CD4-positive, alpha-beta memory T cell (primary cell): Measurements from ENCODE around the gene CTNS. TPM values are rescaled to one million over a fixed set of nuclear protein-coding genes. Genes with fewer than 3 reads are reported as not detected.

Experiments used
- CTCF ChIA-PET: fragments of 350-600 bp; sonication (Branson Sonifier 250); formaldehyde crosslinking; loops from one replicate; lab custom pipeline; 2021; ENCODE audit warnings: inconsistent platforms; ENCODE audit not compliant: partially characterized antibody; lab: Charles Lee
- POLR2A ChIA-PET: fragments of 350-600 bp; sonication (Branson Sonifier 250); formaldehyde crosslinking; loops from one replicate; lab custom pipeline; 2021; ENCODE audit not compliant: partially characterized antibody; lab: Charles Lee
- DNase-seq, 5 donors: peaks; one replicate each; pipeline versions ENCODE4 v3.0.0 to v3.0.0-alpha.2; 2020 to 2022; ENCODE audit warnings: mixed read lengths in 1 of 5
- H3K27ac ChIP-seq: one replicate; pipeline ENCODE4 v1.7.0; 2013; ENCODE audit warnings: low read depth, low read length
- H3K27me3 ChIP-seq: 2 replicates; pipeline ENCODE4 v1.7.0; 2013; ENCODE audit warnings: mild to moderate bottlenecking, low read length, moderate library complexity; ENCODE audit not compliant: insufficient read depth
- H3K36me3 ChIP-seq: 2 replicates; pipeline ENCODE4 v1.7.0; 2013; ENCODE audit warnings: mild to moderate bottlenecking, low read length, moderate library complexity; ENCODE audit not compliant: insufficient read depth
- H3K4me1 ChIP-seq: 2 replicates; pipeline ENCODE4 v1.7.0; 2013; ENCODE audit warnings: mild to moderate bottlenecking, low read length, moderate library complexity; ENCODE audit not compliant: insufficient read depth
- H3K4me3 ChIP-seq, 2 donors: one replicate each; pipeline ENCODE4 v1.7.0; 2013; ENCODE audit warnings: low read length in 2 of 2, mild to moderate bottlenecking in 1 of 2
- H3K9me3 ChIP-seq, 2 donors: one replicate each; pipeline ENCODE4 v1.7.0; 2013; ENCODE audit warnings: low read length in 2 of 2, control low read depth in 1 of 2; ENCODE audit not compliant: control insufficient read depth in 1 of 2
- H3K27ac Mint-ChIP-seq, 7 donors: one replicate each; pipeline ENCODE4 v1.8.0; 2020 to 2021; ENCODE audit warnings: mixed read lengths in 7 of 7, mild to moderate bottlenecking in 6 of 7, inconsistent platforms in 3 of 7, moderate library complexity in 3 of 7
- H3K27me3 Mint-ChIP-seq, 2 donors: one replicate each; pipeline ENCODE4 v1.8.0; 2020 to 2021; ENCODE audit warnings: mixed read lengths in 2 of 2
- H3K36me3 Mint-ChIP-seq, 2 donors: one replicate each; pipeline ENCODE4 v1.8.0; 2020 to 2021; ENCODE audit warnings: mixed read lengths in 2 of 2, inconsistent platforms in 1 of 2, mild to moderate bottlenecking in 1 of 2
- H3K4me1 Mint-ChIP-seq, 4 donors: one replicate each; pipeline ENCODE4 v1.8.0; 2020 to 2021; ENCODE audit warnings: mixed read lengths in 4 of 4, mild to moderate bottlenecking in 1 of 4
- H3K4me3 Mint-ChIP-seq, 8 donors: one replicate each; pipeline ENCODE4 v1.8.0; 2020 to 2021; ENCODE audit warnings: mixed read lengths in 8 of 8, mild to moderate bottlenecking in 7 of 8, moderate library complexity in 6 of 8, inconsistent platforms in 3 of 8
- H3K9me3 Mint-ChIP-seq, 8 donors: one replicate each; pipeline ENCODE4 v1.8.0; 2020 to 2021; ENCODE audit warnings: mixed read lengths in 8 of 8, mild to moderate bottlenecking in 5 of 8, inconsistent platforms in 3 of 8, moderate library complexity in 1 of 8
- intact Hi-C: fragments of 100-400 bp; cut with micrococcal nuclease; formaldehyde crosslinking; loops from one replicate; pipeline ENCODE4 v1.15.1; 2023
- polyA plus RNA-seq, 2 donors: library from polyadenylated mRNA; unstranded; fragments of 300-500 nt; fragmentation: Illumina TruSeq; gene quantifications; one replicate each; pipeline ENCODE4 v1.2.3, GENCODE V29; 2021
- total RNA-seq, 2 experiments: library from RNA; stranded (reverse); gene quantifications; one replicate each; pipeline ENCODE4 v1.2.3, GENCODE V29; 2021

Gene CTNS
- total and polyA plus RNA-seq, 4 experiments from 2014 or later = 7.7 to 12.0 (median 9.8) TPM

- no peaks in the 10 kb centered on the region for H3K4me1 Mint-ChIP-seq
- no peaks in the 10 kb centered on the region for H3K27me3 Mint-ChIP-seq
- ChIA-PET POLR2A (interaction anchor here (1.5 kb wide), 1 partner anchor 33 kb away, joined by 3 read pairs; the partner anchor contains the start of gene CTNS), CTCF (interaction anchor here (0.9 to 1.2 kb wide), 5 partner anchors 14 to 91 kb away, joined by 3 to 6 read pairs (median 3); no protein-coding TSS in a partner anchor)
- H3K9me3 Mint-ChIP-seq = no peaks in the 10 kb centered on the region
- H3K27ac ChIP-seq = no peak overlapping the region
- H3K4me3 Mint-ChIP-seq = no peak overlapping the region
- H3K27me3 ChIP-seq = no peaks in the 10 kb centered on the region
- H3K9me3 ChIP-seq = no peaks in the 10 kb centered on the region
- no peak overlapping the region for H3K4me3 ChIP-seq
- no peak overlapping the region for H3K27ac Mint-ChIP-seq
- no peak for DNase-seq
- peaks cover 2 to 6% of the 10 kb centered on the region in 2 donors for H3K36me3 Mint-ChIP-seq
- intact Hi-C loops = no loop called here
- H3K4me1 ChIP-seq = no peaks in the 10 kb centered on the region
- no peaks in the 10 kb centered on the region for H3K36me3 ChIP-seq
Measured at GRCh38 chr17:3603119-3603869, 33.3 kb upstream of the CTNS start.

DNA sequence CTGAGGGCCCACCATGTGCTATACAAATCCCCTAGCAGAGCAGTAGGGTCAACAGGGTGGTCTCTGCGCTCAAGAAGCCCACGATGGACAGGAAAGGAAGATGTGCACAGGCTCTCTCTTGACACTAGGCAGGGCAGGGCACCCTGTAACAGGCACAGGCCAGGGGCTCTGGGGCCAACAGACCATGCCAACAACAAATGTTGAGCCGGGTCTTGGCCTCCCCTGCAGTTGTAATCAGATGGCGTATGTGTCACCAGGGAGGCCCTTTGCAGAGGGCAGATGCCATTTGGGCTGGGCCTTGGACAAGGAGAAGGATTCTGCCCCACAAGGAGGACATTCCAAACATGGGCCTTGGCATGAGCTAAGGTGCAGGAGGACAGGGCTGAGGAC lies 32.7 kb upstream of the CTNS start:
- no peak overlapping the region for H3K4me3 ChIP-seq
- ChIA-PET CTCF (interaction anchor here (0.9 to 1.2 kb wide), 2 partner anchors 22 to 45 kb away, joined by 3 to 6 read pairs; no protein-coding TSS in a partner anchor), POLR2A (no interaction called here)
- Mint-ChIP-seq H3K36me3 (peaks cover 5 to 10% of the 10 kb centered on the region in 2 donors), H3K27ac (no peak overlapping the region), H3K9me3 (no peaks in the 10 kb centered on the region), H3K4me1 (no peaks in the 10 kb centered on the region), H3K4me3 (no peak overlapping the region), H3K27me3 (no peaks in the 10 kb centered on the region)
- intact Hi-C loops = no loop called here
- DNase-seq = no peak
- H3K36me3 ChIP-seq = no peaks in the 10 kb centered on the region
- no peak overlapping the region for H3K27ac ChIP-seq
- no peaks in the 10 kb centered on the region for H3K9me3 ChIP-seq
- H3K4me1 ChIP-seq = no peaks in the 10 kb centered on the region
- H3K27me3 ChIP-seq = no peaks in the 10 kb centered on the region

- ChIA-PET CTCF (interaction anchor here (2.3 kb wide), 1 partner anchor 8 kb away, joined by 6 read pairs; no protein-coding TSS in a partner anchor), POLR2A (no interaction called here)
- Histone ChIP-seq H3K9me3 (no peaks in the 10 kb centered on the region), H3K36me3 (peaks cover 10% of the 10 kb centered on the region), H3K27me3 (no peaks in the 10 kb centered on the region), H3K4me3 (no peak overlapping the region), H3K27ac (no peak overlapping the region), H3K4me1 (no peaks in the 10 kb centered on the region)
- no peak overlapping the region for H3K27ac Mint-ChIP-seq
- peaks cover 0 to 2% (median 0%) of the 10 kb centered on the region in 8 donors for H3K9me3 Mint-ChIP-seq
- no peaks in the 10 kb centered on the region for H3K4me1 Mint-ChIP-seq
- no peak overlapping the region for H3K4me3 Mint-ChIP-seq
- H3K27me3 Mint-ChIP-seq = no peaks in the 10 kb centered on the region
- DNase-seq = no peak
- H3K36me3 Mint-ChIP-seq = peaks cover 16 to 42% of the 10 kb centered on the region in 2 donors
- intact Hi-C loops = no loop called here
Measured at GRCh38 chr17:3609689-3610088, 26.9 kb upstream of the CTNS start.

DNA sequence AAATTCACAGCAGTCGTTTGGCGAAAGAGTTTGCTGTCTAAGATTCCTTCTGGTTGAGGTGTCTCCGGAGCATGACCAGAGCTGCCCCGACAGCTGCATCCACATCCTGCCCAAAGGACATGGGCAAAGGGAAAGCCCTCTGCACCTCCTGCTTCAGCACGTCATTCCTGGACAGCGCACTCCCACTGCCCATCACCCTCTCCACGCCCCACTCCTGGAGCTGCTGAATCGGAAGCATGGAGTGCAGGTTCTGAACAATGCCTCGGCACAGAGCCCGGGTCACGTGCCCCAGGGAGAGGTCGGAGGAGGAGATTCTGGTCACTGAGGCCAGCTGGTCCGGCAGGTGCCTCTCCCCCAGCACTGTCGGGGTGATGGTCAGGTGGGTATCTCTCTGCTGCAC lies 26.0 kb upstream of the CTNS start:
- no peak overlapping the region for H3K27ac ChIP-seq
- H3K9me3 ChIP-seq = no peaks in the 10 kb centered on the region
- peaks cover 0 to 2% (median 0%) of the 10 kb centered on the region in 8 donors for H3K9me3 Mint-ChIP-seq
- no peak overlapping the region for H3K4me3 ChIP-seq
- peaks cover 10% of the 10 kb centered on the region for H3K36me3 ChIP-seq
- no peaks in the 10 kb centered on the region for H3K27me3 ChIP-seq
- H3K4me3 Mint-ChIP-seq = no peak overlapping the region
- ChIA-PET POLR2A (no interaction called here), CTCF (interaction anchor here (2.3 kb wide), 1 partner anchor 9 kb away, joined by 6 read pairs; no protein-coding TSS in a partner anchor)
- H3K4me1 ChIP-seq = no peaks in the 10 kb centered on the region
- no peak overlapping the region for H3K27ac Mint-ChIP-seq
- no peaks in the 10 kb centered on the region for H3K27me3 Mint-ChIP-seq
- DNase-seq = no peak
- no peaks in the 10 kb centered on the region for H3K4me1 Mint-ChIP-seq
- H3K36me3 Mint-ChIP-seq = peaks cover 24 to 47% of the 10 kb centered on the region in 2 donors
- intact Hi-C loops = no loop called here

GRCh38 chr17:3613124-3613523 lies 23.4 kb upstream of the CTNS start:
- Histone ChIP-seq H3K27ac (no peak overlapping the region), H3K4me1 (no peaks in the 10 kb centered on the region), H3K27me3 (no peaks in the 10 kb centered on the region), H3K9me3 (no peaks in the 10 kb centered on the region), H3K36me3 (peaks cover 14% of the 10 kb centered on the region), H3K4me3 (no peak overlapping the region)
- peaks cover 0 to 6% (median 0%) of the 10 kb centered on the region in 8 donors for H3K9me3 Mint-ChIP-seq
- CTCF ChIA-PET = no interaction called here
- H3K27me3 Mint-ChIP-seq = no peaks in the 10 kb centered on the region
- no peak overlapping the region for H3K4me3 Mint-ChIP-seq
- intact Hi-C loops = no loop called here
- H3K27ac Mint-ChIP-seq = no peak overlapping the region
- H3K36me3 Mint-ChIP-seq = peaks cover 44 to 66% of the 10 kb centered on the region in 2 donors
- no peaks in the 10 kb centered on the region for H3K4me1 Mint-ChIP-seq
- POLR2A ChIA-PET = no interaction called here
- no peak for DNase-seq

DNA sequence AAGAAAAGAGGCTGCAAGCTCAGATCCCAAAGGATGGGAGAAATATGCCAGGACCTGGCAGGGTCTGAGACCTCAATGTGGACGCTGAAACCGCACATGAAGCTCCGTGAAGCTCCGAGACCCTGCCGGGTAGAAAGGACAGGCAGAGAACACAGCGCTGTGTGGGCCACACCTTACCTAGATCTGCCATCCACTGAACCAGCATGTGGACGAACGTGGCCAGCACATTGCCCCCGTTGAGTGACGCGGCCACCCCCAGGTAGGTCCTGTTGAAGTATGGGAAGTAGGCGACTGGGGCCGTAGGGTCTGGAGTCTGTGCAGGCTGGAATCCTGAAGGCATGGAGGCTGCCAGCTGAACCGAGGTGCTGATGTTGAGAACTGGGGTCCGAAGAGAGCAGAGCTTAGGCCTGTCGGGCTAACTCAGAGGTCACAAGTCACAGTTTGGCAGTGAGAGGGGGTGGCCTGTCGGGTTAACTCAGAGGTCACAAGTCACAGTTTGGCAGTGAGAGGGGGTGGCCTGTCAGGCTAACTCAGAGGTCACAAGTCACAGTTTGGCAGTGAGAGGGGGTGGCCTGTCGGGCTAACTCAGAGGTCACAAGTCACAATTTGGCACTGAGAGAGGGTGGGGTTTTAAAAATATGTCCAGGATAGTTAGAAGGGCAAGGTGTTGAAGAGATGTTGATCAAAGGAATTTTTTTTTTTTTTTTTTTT lies 21.2 kb upstream of the CTNS start:
- Mint-ChIP-seq H3K9me3 (peaks cover 0 to 6% (median 0%) of the 10 kb centered on the region in 8 donors), H3K4me1 (no peaks in the 10 kb centered on the region), H3K27me3 (no peaks in the 10 kb centered on the region), H3K4me3 (no peak overlapping the region), H3K27ac (peak overlapping the region in 1 of 7 donors; percentile 35), H3K36me3 (peaks cover 49 to 62% of the 10 kb centered on the region in 2 donors)
- Histone ChIP-seq H3K27ac (no peak overlapping the region), H3K4me1 (no peaks in the 10 kb centered on the region), H3K27me3 (no peaks in the 10 kb centered on the region), H3K9me3 (no peaks in the 10 kb centered on the region), H3K4me3 (no peak overlapping the region), H3K36me3 (peaks cover 7% of the 10 kb centered on the region)
- intact Hi-C loops = no loop called here
- CTCF ChIA-PET = no interaction called here
- no peak for DNase-seq
- POLR2A ChIA-PET = no interaction called here

DNA sequence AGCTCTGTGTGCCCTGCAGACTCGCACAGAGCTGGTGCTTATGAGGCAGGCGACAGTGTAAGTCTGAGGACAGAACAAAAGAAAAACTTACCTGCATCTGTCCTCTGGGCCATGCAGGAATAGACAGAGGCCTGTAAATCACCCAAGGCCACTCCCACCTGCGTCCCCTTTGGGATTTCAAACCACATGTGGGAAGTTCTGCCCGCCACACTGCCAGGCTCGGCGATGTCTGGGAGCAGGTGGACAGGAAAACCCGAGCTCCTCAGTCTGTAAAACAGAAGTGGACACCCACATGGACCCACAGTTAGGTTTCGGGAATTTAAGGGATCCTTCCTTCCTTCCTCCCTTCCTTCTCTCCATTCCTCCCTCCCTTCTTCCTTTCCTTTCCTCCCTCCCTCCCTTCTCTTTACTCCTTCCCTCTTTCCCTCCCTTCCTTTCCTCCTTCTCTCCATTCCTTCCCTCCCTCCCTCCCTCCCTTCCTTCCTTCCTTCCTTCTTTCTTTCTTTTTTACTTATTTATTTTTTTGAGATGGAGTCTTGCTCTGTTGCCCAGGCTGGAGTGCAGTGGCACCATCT lies 15.3 kb upstream of the CTNS start:
- H3K4me1 Mint-ChIP-seq = no peaks in the 10 kb centered on the region
- H3K4me3 ChIP-seq = no peak overlapping the region
- no peak for DNase-seq
- intact Hi-C loops = no loop called here
- H3K27ac Mint-ChIP-seq = no peak overlapping the region
- peaks cover 49 to 52% of the 10 kb centered on the region in 2 donors for H3K36me3 Mint-ChIP-seq
- H3K27me3 ChIP-seq = no peaks in the 10 kb centered on the region
- no peaks in the 10 kb centered on the region for H3K27me3 Mint-ChIP-seq
- POLR2A ChIA-PET = interaction anchor here (0.7 kb wide), 1 partner anchor 607 kb away, joined by 5 read pairs; no protein-coding TSS in a partner anchor
- no peak overlapping the region for H3K27ac ChIP-seq
- H3K36me3 ChIP-seq = peaks cover 17% of the 10 kb centered on the region
- no peaks in the 10 kb centered on the region for H3K4me1 ChIP-seq
- H3K4me3 Mint-ChIP-seq = no peak overlapping the region
- CTCF ChIA-PET = no interaction called here
- peaks cover 0 to 6% (median 0%) of the 10 kb centered on the region in 8 donors for H3K9me3 Mint-ChIP-seq
- no peaks in the 10 kb centered on the region for H3K9me3 ChIP-seq
